ENCODE measurements around the gene ZSWIM1. TPM values are rescaled to one million over a fixed set of nuclear protein-coding genes. Genes with fewer than 3 reads are reported as not detected.
A peak's percentile ranks its signal among the peaks of the same experiment; 100 is the strongest.
"Not testable (repeated sequence)": the region's sequence is repeated elsewhere in the genome, so short reads cannot be mapped to it uniquely, and the experiment has no call there.

The ZSWIM1 gene
- total and polyA plus RNA-seq, 3 experiments from 2014 or later = 2.1 to 12.3 (median 12.3) TPM

DNA sequence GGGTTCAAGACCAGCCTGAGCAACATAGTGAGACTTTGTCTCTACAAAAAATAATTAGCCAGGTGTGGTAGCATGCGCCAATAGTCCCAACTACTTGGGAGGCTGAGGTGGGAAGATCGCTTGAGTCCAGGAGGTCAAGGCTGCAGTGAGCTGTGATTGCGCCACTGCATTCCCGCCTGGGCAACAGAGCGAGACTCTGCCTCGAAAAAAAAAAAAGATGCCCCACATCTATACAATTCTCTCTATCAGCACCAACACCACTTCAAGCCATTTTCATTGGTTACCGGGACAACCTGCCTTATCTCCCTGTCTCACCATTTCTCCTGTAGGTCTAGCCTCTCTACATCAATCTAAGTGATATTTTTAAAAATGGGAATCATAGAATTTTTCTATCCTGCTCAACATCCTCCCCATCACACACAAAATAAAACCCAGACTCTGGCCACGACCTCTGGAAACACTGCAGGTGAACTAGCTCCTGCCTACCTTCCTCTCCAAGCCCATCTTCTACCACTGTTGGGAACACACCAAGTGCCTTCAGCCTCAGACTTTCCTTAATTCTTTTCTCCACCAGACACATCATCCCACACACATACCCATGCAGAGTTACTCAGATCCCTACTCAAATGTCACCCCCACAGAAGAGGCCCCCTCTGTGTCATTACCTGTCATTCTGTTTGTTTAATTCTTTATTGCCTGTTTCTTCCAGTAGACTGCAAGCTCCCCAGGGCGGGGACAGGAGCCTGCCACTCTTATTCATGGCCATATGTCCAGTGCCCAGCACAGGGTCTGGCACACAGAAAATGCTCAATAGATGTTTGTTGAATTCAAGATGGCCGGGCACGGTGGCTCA lies 40.5 kb downstream of the ZSWIM1 start:
- Histone ChIP-seq H3K27me3 (ENCODE audit: insufficient read depth, low read length, poor library complexity, severe bottlenecking) (no peaks in the 10 kb centered on the region), H3K4me1 (ENCODE audit: insufficient read depth, low read length) (no peaks in the 10 kb centered on the region), H3K9me3 (ENCODE audit: low read length) (no peaks in the 10 kb centered on the region), H3K36me3 (ENCODE audit: insufficient read depth, low read length) (no peaks in the 10 kb centered on the region), H3K27ac (ENCODE audit: low read depth, low read length) (no peak overlapping the region), H3K4me3 (ENCODE audit: low read length) (no peak overlapping the region)
- ChIA-PET POLR2A (interaction anchor here (0.7 to 3.2 kb wide), 2 partner anchors 12 to 13 kb away, joined by 3 to 11 read pairs; partner anchors contain the start of gene PCIF1), CTCF (interaction anchor here (0.9 to 1.0 kb wide), 2 partner anchors 9 to 13 kb away, joined by 3 to 4 read pairs; partner anchors contain the start of genes PCIF1 and PLTP)
- Mint-ChIP-seq H3K9me3 (no peaks in the 10 kb centered on the region), H3K27me3 (peaks cover 10 to 29% of the 10 kb centered on the region in 2 donors), H3K36me3 (peaks cover 0 to 3% (median 0%) of the 10 kb centered on the region in 3 donors), H3K4me1 (no peaks in the 10 kb centered on the region), H3K4me3 (no peak overlapping the region), H3K27ac (peak overlapping the region in 1 of 8 donors; percentile 33)
- DNase-seq = no peak

DNA sequence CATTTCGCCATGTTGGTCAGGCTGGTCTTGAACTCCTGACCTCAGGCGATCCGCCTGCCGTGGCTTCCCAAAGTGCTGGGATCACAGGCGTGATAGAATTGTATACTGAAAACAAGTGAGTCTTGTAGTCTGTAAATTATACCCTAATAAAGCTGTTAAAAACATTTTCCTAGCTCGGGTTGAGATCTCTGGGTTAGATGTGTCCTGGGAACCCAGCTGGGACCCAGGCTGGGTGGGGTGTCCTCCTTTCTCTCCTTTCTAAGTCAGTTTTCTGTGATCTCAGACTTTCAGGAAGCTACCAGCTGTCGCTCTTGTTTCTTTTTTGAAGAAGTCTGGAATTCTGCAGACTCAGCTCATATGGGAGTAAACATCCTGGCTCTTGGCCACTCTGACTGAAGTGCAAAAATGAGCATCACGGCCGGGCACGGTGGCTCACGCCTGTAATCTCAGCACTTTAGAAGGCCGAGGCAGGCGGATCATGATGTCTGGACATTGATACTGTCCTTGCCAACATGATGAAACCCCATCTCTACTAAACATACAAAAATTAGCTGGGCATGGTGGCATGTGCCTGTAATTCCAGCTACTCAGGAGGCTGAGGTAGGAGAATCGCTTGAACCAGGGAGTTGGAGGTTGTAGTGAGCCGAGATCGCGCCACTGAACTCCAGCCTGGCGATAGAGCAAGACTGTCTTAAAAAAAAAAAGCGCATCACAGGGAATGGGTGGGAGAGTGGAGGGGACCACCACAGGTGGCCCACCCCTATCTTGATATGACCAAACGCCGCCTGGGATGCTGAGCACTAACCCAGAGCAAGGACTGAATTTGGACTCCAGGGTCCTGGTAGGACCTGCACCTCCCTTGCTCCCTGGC lies 43.6 kb downstream of the ZSWIM1 start:
- Mint-ChIP-seq H3K9me3 (no peaks in the 10 kb centered on the region), H3K4me3 (no peak overlapping the region), H3K36me3 (peaks cover 0 to 3% (median 0%) of the 10 kb centered on the region in 3 donors), H3K4me1 (peaks cover 0 to 8% (median 0%) of the 10 kb centered on the region in 3 donors), H3K27me3 (peaks cover 10 to 17% of the 10 kb centered on the region in 2 donors), H3K27ac (no peak overlapping the region)
- Histone ChIP-seq H3K4me3 (ENCODE audit: low read length) (no peak overlapping the region), H3K4me1 (ENCODE audit: insufficient read depth, low read length) (no peaks in the 10 kb centered on the region), H3K9me3 (ENCODE audit: low read length) (no peaks in the 10 kb centered on the region), H3K27ac (ENCODE audit: low read depth, low read length) (no peak overlapping the region), H3K27me3 (ENCODE audit: insufficient read depth, low read length, poor library complexity, severe bottlenecking) (no peaks in the 10 kb centered on the region), H3K36me3 (ENCODE audit: insufficient read depth, low read length) (no peaks in the 10 kb centered on the region)
- POLR2A ChIA-PET = interaction anchor here (3.2 kb wide), 1 partner anchor 10 kb away, joined by 11 read pairs; the partner anchor contains the start of gene PCIF1
- no peak for DNase-seq
- CTCF ChIA-PET = interaction anchor here (1.2 to 1.7 kb wide), 3 partner anchors 34 to 89 kb away, joined by 3 to 5 read pairs (median 3); no protein-coding TSS in a partner anchor

DNA sequence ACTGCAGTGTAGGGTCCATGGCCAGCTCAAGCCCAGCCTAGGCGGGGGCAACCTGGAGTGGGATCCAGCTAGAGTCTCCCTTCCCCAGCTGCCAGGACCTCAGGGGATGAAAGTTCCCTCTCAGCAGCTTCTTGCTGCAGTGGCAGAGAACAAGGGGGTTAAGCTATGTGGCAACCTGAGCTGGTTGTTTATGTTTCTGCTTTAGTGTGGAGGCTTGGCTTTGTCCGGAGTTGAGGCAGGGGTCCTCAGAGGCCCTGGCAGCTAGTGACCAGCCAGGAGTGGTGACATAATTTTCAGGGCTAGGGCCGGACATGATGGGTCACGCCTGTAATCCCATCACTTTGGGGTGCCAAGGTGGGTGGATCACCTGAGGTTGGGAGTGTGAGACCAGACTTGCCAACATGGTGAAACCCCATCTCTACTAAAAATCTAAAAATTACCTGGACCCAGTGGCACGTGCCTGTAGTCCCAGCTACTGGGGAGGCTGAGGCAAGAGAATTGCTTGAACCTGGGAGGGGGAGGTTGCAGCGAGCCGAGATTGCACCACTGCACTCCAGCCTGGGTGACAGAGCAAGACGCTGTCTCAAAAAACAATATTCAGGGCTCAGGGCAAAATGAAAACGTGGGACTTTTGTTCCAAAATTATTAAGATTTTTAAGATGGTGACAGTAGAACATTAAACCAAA lies 44.9 kb downstream of the ZSWIM1 start:
- peaks cover 5 to 9% of the 10 kb centered on the region in 2 donors for H3K27me3 Mint-ChIP-seq
- H3K4me3 ChIP-seq (ENCODE audit: low read length) = no peak overlapping the region
- ChIA-PET CTCF (interaction anchor here (0.9 to 1.0 kb wide), 2 partner anchors 8 to 61 kb away, joined by 3 to 4 read pairs; no protein-coding TSS in a partner anchor), POLR2A (interaction anchor here (0.7 kb wide), 1 partner anchor 9 kb away, joined by 3 read pairs; no protein-coding TSS in a partner anchor)
- H3K36me3 ChIP-seq (ENCODE audit: insufficient read depth, low read length) = no peaks in the 10 kb centered on the region
- H3K4me1 ChIP-seq (ENCODE audit: insufficient read depth, low read length) = no peaks in the 10 kb centered on the region
- H3K27me3 ChIP-seq (ENCODE audit: insufficient read depth, low read length, poor library complexity, severe bottlenecking) = no peaks in the 10 kb centered on the region
- no peak overlapping the region for H3K4me3 Mint-ChIP-seq
- H3K4me1 Mint-ChIP-seq = peaks cover 0 to 8% (median 0%) of the 10 kb centered on the region in 3 donors
- DNase-seq = no peak
- no peaks in the 10 kb centered on the region for H3K9me3 ChIP-seq (ENCODE audit: low read length)
- no peak overlapping the region for H3K27ac Mint-ChIP-seq
- no peak overlapping the region for H3K27ac ChIP-seq (ENCODE audit: low read depth, low read length)
- H3K9me3 Mint-ChIP-seq = no peaks in the 10 kb centered on the region
- H3K36me3 Mint-ChIP-seq = peaks cover 0 to 3% (median 0%) of the 10 kb centered on the region in 3 donors

DNA sequence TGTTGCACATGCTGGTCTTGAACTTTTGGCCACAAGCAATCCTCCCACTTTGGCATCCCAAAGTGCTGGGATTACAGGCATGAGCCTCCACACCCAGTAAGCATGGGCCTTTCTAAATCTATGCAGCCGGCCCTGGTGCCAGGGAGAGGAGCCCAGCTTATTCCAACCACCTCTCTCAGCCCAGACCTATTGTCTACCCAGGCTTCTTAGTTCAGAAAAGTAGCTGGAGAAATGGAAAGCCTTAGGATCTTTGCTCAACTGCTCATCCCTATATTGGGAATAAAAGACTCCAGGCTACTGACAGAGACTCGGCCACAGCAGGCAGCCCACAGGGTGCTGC lies 45.7 kb downstream of the ZSWIM1 start:
- Mint-ChIP-seq H3K4me3 (no peak overlapping the region), H3K36me3 (no peaks in the 10 kb centered on the region), H3K27me3 (peaks cover 2 to 4% of the 10 kb centered on the region in 2 donors), H3K9me3 (no peaks in the 10 kb centered on the region), H3K4me1 (peaks cover 0 to 8% (median 0%) of the 10 kb centered on the region in 3 donors), H3K27ac (no peak overlapping the region)
- no peak overlapping the region for H3K4me3 ChIP-seq (ENCODE audit: low read length)
- H3K27ac ChIP-seq (ENCODE audit: low read depth, low read length) = no peak overlapping the region
- ChIA-PET POLR2A (no interaction called here), CTCF (interaction anchor here (0.9 kb wide), 1 partner anchor 60 kb away, joined by 3 read pairs; no protein-coding TSS in a partner anchor)
- H3K36me3 ChIP-seq (ENCODE audit: insufficient read depth, low read length) = no peaks in the 10 kb centered on the region
- no peak for DNase-seq
- H3K4me1 ChIP-seq (ENCODE audit: insufficient read depth, low read length) = no peaks in the 10 kb centered on the region
- no peaks in the 10 kb centered on the region for H3K9me3 ChIP-seq (ENCODE audit: low read length)
- H3K27me3 ChIP-seq (ENCODE audit: insufficient read depth, low read length, poor library complexity, severe bottlenecking) = no peaks in the 10 kb centered on the region

DNA sequence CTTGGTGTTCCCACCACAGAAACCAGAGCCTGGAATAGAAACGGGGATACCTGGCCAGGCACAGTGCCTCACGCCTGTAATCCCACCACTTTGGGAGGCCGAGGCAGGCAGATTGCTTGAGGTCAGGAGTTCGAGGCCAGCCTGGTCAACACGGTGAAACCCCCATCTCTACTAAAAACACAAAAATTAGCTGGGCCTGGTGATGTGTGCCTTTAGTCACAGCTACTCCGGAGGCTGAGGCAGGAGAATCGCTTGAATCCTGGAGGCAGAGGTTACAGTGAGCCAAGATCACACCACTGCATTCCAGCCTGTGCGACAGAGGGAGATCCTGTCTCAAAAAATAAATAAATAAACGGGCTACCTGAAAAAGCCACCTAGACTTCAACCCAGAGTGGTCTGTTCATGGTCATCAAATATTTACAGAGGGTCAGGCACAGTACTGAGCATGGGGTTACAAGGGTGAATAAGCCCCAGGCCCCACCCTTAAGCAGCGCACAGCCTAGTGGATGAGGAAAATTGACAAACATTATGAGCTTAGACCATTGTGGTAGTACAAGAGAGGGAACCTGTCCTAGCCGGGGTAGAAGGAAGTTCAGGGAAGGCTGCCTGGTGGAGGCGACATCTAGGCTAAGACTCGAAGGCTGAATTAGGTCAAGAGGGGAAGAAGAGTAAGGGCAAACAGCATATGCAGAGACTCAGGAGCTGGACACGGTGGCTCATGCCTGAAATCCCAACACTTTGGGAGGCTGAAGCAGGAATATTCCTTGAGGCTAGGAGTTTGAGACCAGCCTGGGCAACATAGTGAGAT lies 46.2 kb downstream of the ZSWIM1 start:
- H3K27ac ChIP-seq (ENCODE audit: low read depth, low read length) = no peak overlapping the region
- Mint-ChIP-seq H3K27ac (peak overlapping the region in 2 of 8 donors; percentile 18 to 36), H3K4me1 (peaks cover 0 to 8% (median 0%) of the 10 kb centered on the region in 3 donors), H3K4me3 (peak overlapping the region in 1 of 7 donors; percentile 55), H3K36me3 (no peaks in the 10 kb centered on the region), H3K9me3 (no peaks in the 10 kb centered on the region), H3K27me3 (peaks cover 0 to 4% of the 10 kb centered on the region in 2 donors)
- no peaks in the 10 kb centered on the region for H3K4me1 ChIP-seq (ENCODE audit: insufficient read depth, low read length)
- no peaks in the 10 kb centered on the region for H3K27me3 ChIP-seq (ENCODE audit: insufficient read depth, low read length, poor library complexity, severe bottlenecking)
- no peak for DNase-seq
- no peak overlapping the region for H3K4me3 ChIP-seq (ENCODE audit: low read length)
- ChIA-PET POLR2A (interaction anchor here (0.9 kb wide), 1 partner anchor 12 kb away, joined by 3 read pairs; no protein-coding TSS in a partner anchor), CTCF (interaction anchor here (1.0 to 1.2 kb wide), 2 partner anchors 8 to 23 kb away, joined by 3 to 4 read pairs; no protein-coding TSS in a partner anchor)
- no peaks in the 10 kb centered on the region for H3K36me3 ChIP-seq (ENCODE audit: insufficient read depth, low read length)
- H3K9me3 ChIP-seq (ENCODE audit: low read length) = no peaks in the 10 kb centered on the region

DNA sequence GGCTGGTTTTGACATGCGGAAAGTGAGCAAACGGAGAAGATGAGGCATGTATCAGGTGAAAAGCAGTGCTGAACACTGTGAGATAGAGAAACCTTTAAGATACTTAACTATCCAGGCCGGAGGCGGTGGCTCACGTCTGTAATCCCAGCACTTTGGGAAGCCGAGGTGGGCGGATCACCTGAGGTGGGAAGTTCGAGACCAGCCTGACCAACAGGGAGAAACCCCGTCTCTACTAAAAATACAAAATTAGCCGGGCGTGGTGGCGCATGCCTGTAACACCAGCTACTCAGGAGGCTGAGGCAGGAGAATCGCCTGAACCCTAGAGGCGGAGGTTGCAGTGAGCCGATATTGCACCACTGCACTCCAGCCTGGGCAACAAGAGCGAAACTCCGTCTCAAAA lies 50.7 kb downstream of the ZSWIM1 start:
- not testable (repeated sequence) for H3K9me3 ChIP-seq (ENCODE audit: low read length); H3K27ac Mint-ChIP-seq; H3K27me3 ChIP-seq (ENCODE audit: insufficient read depth, low read length, poor library complexity, severe bottlenecking); H3K27me3 Mint-ChIP-seq; DNase-seq; H3K36me3 ChIP-seq (ENCODE audit: insufficient read depth, low read length); H3K4me1 ChIP-seq (ENCODE audit: insufficient read depth, low read length); H3K27ac ChIP-seq (ENCODE audit: low read depth, low read length); H3K4me3 ChIP-seq (ENCODE audit: low read length); H3K9me3 Mint-ChIP-seq
- Mint-ChIP-seq H3K4me3 (peak overlapping the region in 2 of 7 donors; percentile 85 to 90), H3K4me1 (peaks cover 11 to 26% (median 11%) of the 10 kb centered on the region in 3 donors), H3K36me3 (peaks cover 0 to 18% (median 0%) of the 10 kb centered on the region in 3 donors)
- POLR2A ChIA-PET = interaction anchor here (0.7 kb wide), 1 partner anchor 18 kb away, joined by 6 read pairs; no protein-coding TSS in a partner anchor
- CTCF ChIA-PET = interaction anchor here (0.7 to 1.6 kb wide), 3 partner anchors 38 to 82 kb away, joined by 3 to 7 read pairs (median 3); no protein-coding TSS in a partner anchor
